ENCODE results near the gene CYB5R3.
A peak's percentile ranks its signal among the peaks of the same experiment; 100 is the strongest.

The CYB5R3 gene

GRCh38 chr22:42649246-42650099 is at the start of gene CYB5R3:
Gene CYB5R3, minus strand, starts transcription at chr22:42649392. Its CDS starts 77 bp downstream, at chr22:42649315.
- peak within 1 kb of the TSS; percentile 69 for H3K27ac ChIP-seq
- TF ChIP-seq ZFX (IDR thresholded peaks at IDR 0.05; ENCODE audit: borderline replicate concordance): no peak
- TF ChIP-seq CTCF (IDR thresholded peaks at IDR 0.05): no peak

- TF ChIP-seq CTCF (IDR thresholded peaks at IDR 0.05) (no peak), ZFX (IDR thresholded peaks at IDR 0.05; ENCODE audit: borderline replicate concordance) (no peak)
- H3K27ac ChIP-seq: no peak overlapping the region
Measured at GRCh38 chr22:42697542-42698013, 48.4 kb upstream of the CYB5R3 start.

- H3K27ac ChIP-seq: no peak overlapping the region
- TF ChIP-seq CTCF (IDR thresholded peaks at IDR 0.05) (no peak), ZFX (IDR thresholded peaks at IDR 0.05; ENCODE audit: borderline replicate concordance) (no peak)
Measured at GRCh38 chr22:42696331-42696967, 47.3 kb upstream of the CYB5R3 start.

GRCh38 chr22:42695294-42695693 is 46.1 kb upstream of the CYB5R3 start:
- TF ChIP-seq CTCF (IDR thresholded peaks at IDR 0.05) (no peak), ZFX (IDR thresholded peaks at IDR 0.05; ENCODE audit: borderline replicate concordance) (no peak)
- no peak overlapping the region for H3K27ac ChIP-seq

- no peak for TF ChIP-seq CTCF (IDR thresholded peaks at IDR 0.05)
- no peak for TF ChIP-seq ZFX (IDR thresholded peaks at IDR 0.05; ENCODE audit: borderline replicate concordance)
- H3K27ac ChIP-seq: no peak overlapping the region
Measured at GRCh38 chr22:42693763-42694683, 44.8 kb upstream of the CYB5R3 start.

GRCh38 chr22:42693055-42693762 is 44.0 kb upstream of the CYB5R3 start:
- TF ChIP-seq ZFX (IDR thresholded peaks at IDR 0.05; ENCODE audit: borderline replicate concordance): no peak
- no peak for TF ChIP-seq CTCF (IDR thresholded peaks at IDR 0.05)
- no peak overlapping the region for H3K27ac ChIP-seq

All from 22Rv1 (cell line).